ENCODE data around the gene ARPC4. TPM values are rescaled to one million over a fixed set of nuclear protein-coding genes. Genes with fewer than 3 reads are reported as not detected.
A peak's percentile ranks its signal among the peaks of the same experiment; 100 is the strongest.

Gene ARPC4
- total and polyA plus RNA-seq, 4 donors = 98.4 to 165 (median 145) TPM

GRCh38 chr3:9793161-9793781, 389 bp downstream of the ARPC4 start:
- Histone ChIP-seq H3K4me1 (ENCODE audit: control insufficient read depth in 1 of 2, insufficient read depth in 2 of 2, low read length in 2 of 2) (no peaks in the 10 kb centered on the region), H3K9me3 (ENCODE audit: control insufficient read depth, low read length) (no peaks in the 10 kb centered on the region), H3K4me3 (ENCODE audit: low read length in 2 of 2) (peak overlapping the region; percentile 87), H3K27me3 (ENCODE audit: control insufficient read depth in 1 of 2, insufficient read depth in 2 of 2, low read length in 1 of 2) (no peaks in the 10 kb centered on the region), H3K27ac (ENCODE audit: low read depth in 1 of 2, low read length in 2 of 2) (peak overlapping the region; percentile 64 to 79), H3K36me3 (ENCODE audit: control insufficient read depth in 1 of 2, insufficient read depth in 2 of 2, low read length in 1 of 2) (peaks cover 0 to 8% of the 10 kb centered on the region in 2 donors)
- WGBS, 2 donors = 1 to 2% methylated on average over 23 of the region's 23 CpGs
- intact Hi-C loops (cut with DNase I) = loop anchor here (5.0 kb wide), 1 partner anchor 41 kb away; no protein-coding TSS in a partner anchor
- ATAC-seq (ENCODE audit: low FRiP score) (peak; percentile 16), DNase-seq (no peak)

DNA sequence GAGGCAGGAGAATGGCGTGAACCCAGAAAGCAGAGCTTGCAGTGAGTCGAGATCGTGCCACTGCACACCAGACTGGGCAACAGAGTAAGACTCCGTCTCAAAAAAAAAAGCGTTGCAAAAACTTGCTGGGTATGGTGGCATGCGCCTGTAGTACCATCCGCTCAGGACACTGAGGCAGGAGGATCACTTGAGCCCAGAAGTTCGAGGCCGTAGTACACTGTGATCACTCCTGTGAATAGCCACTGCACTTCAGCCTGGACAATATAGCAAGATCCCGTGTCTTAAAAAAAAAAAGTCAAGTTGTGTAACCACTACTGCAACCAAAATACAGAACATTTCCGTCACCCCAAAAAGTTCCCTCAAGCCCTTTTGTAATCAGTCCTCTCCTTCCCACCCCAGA, 1.5 kb downstream of the ARPC4 start:
- H3K4me3 ChIP-seq (ENCODE audit: low read length in 2 of 2) = no peak overlapping the region
- H3K36me3 ChIP-seq (ENCODE audit: control insufficient read depth in 1 of 2, insufficient read depth in 2 of 2, low read length in 1 of 2) = peaks cover 0 to 5% of the 10 kb centered on the region in 2 donors
- ATAC-seq (ENCODE audit: low FRiP score) = no peak
- no peaks in the 10 kb centered on the region for H3K9me3 ChIP-seq (ENCODE audit: control insufficient read depth, low read length)
- no peaks in the 10 kb centered on the region for H3K27me3 ChIP-seq (ENCODE audit: control insufficient read depth in 1 of 2, insufficient read depth in 2 of 2, low read length in 1 of 2)
- intact Hi-C loops (cut with DNase I) = loop anchor here (5.0 kb wide), 1 partner anchor 42 kb away; no protein-coding TSS in a partner anchor
- 95% methylated on average over 11 of the region's 11 CpGs for WGBS, 2 donors
- H3K4me1 ChIP-seq (ENCODE audit: control insufficient read depth in 1 of 2, insufficient read depth in 2 of 2, low read length in 2 of 2) = no peaks in the 10 kb centered on the region
- H3K27ac ChIP-seq (ENCODE audit: low read depth in 1 of 2, low read length in 2 of 2) = no peak overlapping the region
- peak in 1 of 2 donors; percentile 38 for DNase-seq

DNA sequence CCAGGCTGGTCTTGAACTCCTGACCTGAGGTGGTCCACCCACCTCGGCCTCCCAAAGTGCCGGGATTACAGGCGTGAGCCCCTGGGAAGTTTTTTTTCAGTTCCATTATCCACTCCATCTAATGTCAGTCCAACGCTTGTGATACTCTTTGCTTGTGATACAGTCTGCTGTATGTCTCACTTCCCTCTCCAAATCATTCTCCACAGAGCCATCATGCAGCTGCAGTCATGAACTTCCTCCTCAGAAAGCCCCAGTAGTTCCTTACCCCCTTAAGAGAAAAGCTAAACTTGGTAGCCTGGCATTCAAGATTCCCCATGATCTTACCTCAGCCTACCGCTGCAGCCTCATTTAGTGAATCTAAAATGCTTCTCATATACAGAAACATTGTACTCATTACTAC, 2.3 kb downstream of the ARPC4 start:
- Histone ChIP-seq H3K4me3 (ENCODE audit: low read length in 2 of 2) (no peak overlapping the region), H3K27ac (ENCODE audit: low read depth in 1 of 2, low read length in 2 of 2) (no peak overlapping the region), H3K9me3 (ENCODE audit: control insufficient read depth, low read length) (no peaks in the 10 kb centered on the region), H3K36me3 (ENCODE audit: control insufficient read depth in 1 of 2, insufficient read depth in 2 of 2, low read length in 1 of 2) (peaks cover 4 to 6% of the 10 kb centered on the region in 2 donors), H3K27me3 (ENCODE audit: control insufficient read depth in 1 of 2, insufficient read depth in 2 of 2, low read length in 1 of 2) (no peaks in the 10 kb centered on the region), H3K4me1 (ENCODE audit: control insufficient read depth in 1 of 2, insufficient read depth in 2 of 2, low read length in 2 of 2) (no peaks in the 10 kb centered on the region)
- 83 to 84% methylated on average over 5 of the region's 5 CpGs for WGBS, 2 donors
- DNase-seq = peak in 1 of 2 donors; percentile 17
- no peak for ATAC-seq (ENCODE audit: low FRiP score)
- intact Hi-C loops (cut with DNase I) = no loop called here

DNA sequence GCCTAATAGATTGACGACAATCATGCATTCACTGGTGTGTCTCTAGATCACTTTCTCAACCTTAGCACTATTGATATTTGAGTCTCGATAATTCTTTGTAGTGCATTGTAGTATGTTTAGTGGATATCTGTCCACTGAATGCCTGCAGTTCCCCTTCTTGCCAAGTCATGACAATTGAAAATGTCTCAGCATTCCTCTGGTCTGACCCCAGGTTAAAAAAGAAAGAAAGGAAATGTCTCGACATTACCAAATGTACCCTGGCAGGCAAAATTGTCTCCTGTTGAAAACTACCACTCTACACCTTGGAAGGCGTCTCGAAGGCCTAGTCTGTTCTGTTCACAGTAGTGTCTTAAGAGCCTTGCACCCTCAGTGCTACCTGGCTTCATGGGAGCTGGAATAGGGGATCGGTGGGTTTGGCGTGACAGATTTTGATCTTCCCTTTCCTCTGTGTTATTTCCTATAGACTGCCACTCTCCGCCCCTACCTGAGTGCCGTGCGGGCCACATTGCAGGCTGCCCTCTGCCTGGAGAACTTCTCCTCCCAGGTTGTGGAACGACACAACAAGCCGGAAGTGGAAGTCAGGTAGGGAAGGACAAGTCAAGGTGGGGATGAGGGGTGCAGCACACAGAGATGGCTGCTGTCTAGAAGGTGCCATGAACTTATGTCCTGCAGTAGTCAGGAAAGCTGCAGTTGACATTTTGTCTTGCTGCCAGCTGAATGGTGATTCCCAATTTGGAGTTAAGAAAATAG, 4.5 kb downstream of the ARPC4 start:
- no peak overlapping the region for H3K4me3 ChIP-seq (ENCODE audit: low read length in 2 of 2)
- H3K27me3 ChIP-seq (ENCODE audit: control insufficient read depth in 1 of 2, insufficient read depth in 2 of 2, low read length in 1 of 2) = no peaks in the 10 kb centered on the region
- H3K9me3 ChIP-seq (ENCODE audit: control insufficient read depth, low read length) = no peaks in the 10 kb centered on the region
- intact Hi-C loops (cut with DNase I) = no loop called here
- H3K36me3 ChIP-seq (ENCODE audit: control insufficient read depth in 1 of 2, insufficient read depth in 2 of 2, low read length in 1 of 2) = peaks cover 4 to 13% of the 10 kb centered on the region in 2 donors
- no peaks in the 10 kb centered on the region for H3K4me1 ChIP-seq (ENCODE audit: control insufficient read depth in 1 of 2, insufficient read depth in 2 of 2, low read length in 2 of 2)
- ATAC-seq (ENCODE audit: low FRiP score) (no peak), DNase-seq (peak in 1 of 2 donors; percentile 54)
- H3K27ac ChIP-seq (ENCODE audit: low read depth in 1 of 2, low read length in 2 of 2) = no peak overlapping the region
- 89% methylated on average over 12 of the region's 12 CpGs for whole genome bisulfite sequencing, 2 donors

- no peak for ATAC-seq (ENCODE audit: low FRiP score)
- no peak overlapping the region for H3K27ac ChIP-seq (ENCODE audit: low read depth in 1 of 2, low read length in 2 of 2)
- peaks cover 20 to 28% of the 10 kb centered on the region in 2 donors for H3K36me3 ChIP-seq (ENCODE audit: control insufficient read depth in 1 of 2, insufficient read depth in 2 of 2, low read length in 1 of 2)
- WGBS, 2 donors = 85 to 87% methylated on average over 5 of the region's 5 CpGs
- H3K4me3 ChIP-seq (ENCODE audit: low read length in 2 of 2) = no peak overlapping the region
- DNase-seq = peak in 1 of 2 donors; percentile 14
- intact Hi-C loops (cut with DNase I) = no loop called here
- H3K27me3 ChIP-seq (ENCODE audit: control insufficient read depth in 1 of 2, insufficient read depth in 2 of 2, low read length in 1 of 2) = no peaks in the 10 kb centered on the region
- no peaks in the 10 kb centered on the region for H3K4me1 ChIP-seq (ENCODE audit: control insufficient read depth in 1 of 2, insufficient read depth in 2 of 2, low read length in 2 of 2)
- H3K9me3 ChIP-seq (ENCODE audit: control insufficient read depth, low read length) = no peaks in the 10 kb centered on the region
Observed at GRCh38 chr3:9800529-9800928, 7.6 kb downstream of the ARPC4 start.

GRCh38 chr3:9803494-9803893, 10.6 kb downstream of the ARPC4 start:
- Histone ChIP-seq H3K9me3 (ENCODE audit: control insufficient read depth, low read length) (no peaks in the 10 kb centered on the region), H3K27ac (ENCODE audit: low read depth in 1 of 2, low read length in 2 of 2) (no peak overlapping the region), H3K36me3 (ENCODE audit: control insufficient read depth in 1 of 2, insufficient read depth in 2 of 2, low read length in 1 of 2) (peaks cover 25 to 29% of the 10 kb centered on the region in 2 donors), H3K4me3 (ENCODE audit: low read length in 2 of 2) (no peak overlapping the region), H3K27me3 (ENCODE audit: control insufficient read depth in 1 of 2, insufficient read depth in 2 of 2, low read length in 1 of 2) (no peaks in the 10 kb centered on the region), H3K4me1 (ENCODE audit: control insufficient read depth in 1 of 2, insufficient read depth in 2 of 2, low read length in 2 of 2) (no peaks in the 10 kb centered on the region)
- intact Hi-C loops (cut with DNase I) = no loop called here
- peak in 1 of 2 donors; percentile 21 for DNase-seq
- ATAC-seq (ENCODE audit: low FRiP score) = no peak
- WGBS, 2 donors = 87 to 92% methylated on average over 1 of the region's 1 CpG

- H3K4me1 ChIP-seq (ENCODE audit: control insufficient read depth in 1 of 2, insufficient read depth in 2 of 2, low read length in 2 of 2) = no peaks in the 10 kb centered on the region
- 84 to 85% methylated on average over 5 of the region's 5 CpGs for WGBS, 2 donors
- no peak for DNase-seq
- H3K27me3 ChIP-seq (ENCODE audit: control insufficient read depth in 1 of 2, insufficient read depth in 2 of 2, low read length in 1 of 2) = no peaks in the 10 kb centered on the region
- intact Hi-C loops (cut with DNase I) = no loop called here
- no peaks in the 10 kb centered on the region for H3K9me3 ChIP-seq (ENCODE audit: control insufficient read depth, low read length)
- H3K36me3 ChIP-seq (ENCODE audit: control insufficient read depth in 1 of 2, insufficient read depth in 2 of 2, low read length in 1 of 2) = peaks cover 20 to 26% of the 10 kb centered on the region in 2 donors
- ATAC-seq (ENCODE audit: low FRiP score) = no peak
- H3K4me3 ChIP-seq (ENCODE audit: low read length in 2 of 2) = no peak overlapping the region
- H3K27ac ChIP-seq (ENCODE audit: low read depth in 1 of 2, low read length in 2 of 2) = no peak overlapping the region
Observed at GRCh38 chr3:9804996-9805395, 12.1 kb downstream of the ARPC4 start.

DNA sequence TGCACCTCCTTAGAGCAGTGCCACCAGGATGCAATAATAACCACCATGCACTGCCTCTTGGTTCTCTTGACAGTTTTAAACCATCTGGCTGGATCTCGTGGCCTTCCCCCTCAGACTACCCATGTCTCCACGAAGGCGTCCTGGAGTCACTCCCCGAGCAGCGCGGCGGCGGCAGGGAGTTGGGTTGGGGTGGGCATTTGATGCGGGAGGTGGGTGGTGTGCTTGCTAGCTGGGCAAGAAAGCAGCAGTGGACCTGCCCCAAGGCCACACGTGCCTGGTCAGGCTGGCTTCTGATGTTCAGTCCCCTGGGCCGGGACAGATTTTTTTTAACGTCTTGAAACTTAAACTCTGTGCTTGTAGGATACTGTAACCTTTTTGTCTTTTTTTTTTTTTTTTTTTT, 13.3 kb downstream of the ARPC4 start:
- DNase-seq (peak in 1 of 2 donors; percentile 74), ATAC-seq (ENCODE audit: low FRiP score) (no peak)
- intact Hi-C loops (cut with DNase I) = no loop called here
- no peaks in the 10 kb centered on the region for H3K27me3 ChIP-seq (ENCODE audit: control insufficient read depth in 1 of 2, insufficient read depth in 2 of 2, low read length in 1 of 2)
- 86 to 87% methylated on average over 12 of the region's 12 CpGs for WGBS, 2 donors
- H3K36me3 ChIP-seq (ENCODE audit: control insufficient read depth in 1 of 2, insufficient read depth in 2 of 2, low read length in 1 of 2) = peaks cover 20 to 24% of the 10 kb centered on the region in 2 donors
- no peak overlapping the region for H3K4me3 ChIP-seq (ENCODE audit: low read length in 2 of 2)
- H3K9me3 ChIP-seq (ENCODE audit: control insufficient read depth, low read length) = no peaks in the 10 kb centered on the region
- no peak overlapping the region for H3K27ac ChIP-seq (ENCODE audit: low read depth in 1 of 2, low read length in 2 of 2)
- H3K4me1 ChIP-seq (ENCODE audit: control insufficient read depth in 1 of 2, insufficient read depth in 2 of 2, low read length in 2 of 2) = no peaks in the 10 kb centered on the region

Data from aorta (tissue), 5 donors.